Measurements from ENCODE around the gene YBX2. TPM values are rescaled to one million over a fixed set of nuclear protein-coding genes. Genes with fewer than 3 reads are reported as not detected.

Gene YBX2
- total RNA-seq, 1 donor from 2014 or later = 0.26 TPM

GRCh38 chr17:7260151-7260550, 34.3 kb downstream of the YBX2 start:
- TF ChIP-seq CTCF (IDR thresholded peaks at IDR 0.05; ENCODE audit: insufficient read depth, low read length, severe bottlenecking) = no peak
- peaks cover 11% of the 10 kb centered on the region for H3K36me3 ChIP-seq (ENCODE audit: control insufficient read depth, insufficient read depth, low read length)
- DNase-seq (ENCODE audit: low read depth) (no peak), FAIRE-seq (no peak)
- no peaks in the 10 kb centered on the region for H3K27me3 ChIP-seq (ENCODE audit: control insufficient read depth, insufficient read depth, low read length)
- peak overlapping the region; percentile 97 for H3K4me3 ChIP-seq (ENCODE audit: low read depth, low read length)

GRCh38 chr17:7259555-7259889, 34.9 kb downstream of the YBX2 start:
- H3K4me3 ChIP-seq (ENCODE audit: low read depth, low read length) = no peak overlapping the region
- no peak for TF ChIP-seq CTCF (IDR thresholded peaks at IDR 0.05; ENCODE audit: insufficient read depth, low read length, severe bottlenecking)
- peaks cover 13% of the 10 kb centered on the region for H3K36me3 ChIP-seq (ENCODE audit: control insufficient read depth, insufficient read depth, low read length)
- FAIRE-seq (no peak), DNase-seq (ENCODE audit: low read depth) (no peak)
- no peaks in the 10 kb centered on the region for H3K27me3 ChIP-seq (ENCODE audit: control insufficient read depth, insufficient read depth, low read length)

- FAIRE-seq (peak; percentile 84), DNase-seq (ENCODE audit: low read depth) (peak; percentile 91)
- peaks cover 14% of the 10 kb centered on the region for H3K36me3 ChIP-seq (ENCODE audit: control insufficient read depth, insufficient read depth, low read length)
- H3K27me3 ChIP-seq (ENCODE audit: control insufficient read depth, insufficient read depth, low read length) = no peaks in the 10 kb centered on the region
- TF ChIP-seq CTCF (IDR thresholded peaks at IDR 0.05; ENCODE audit: insufficient read depth, low read length, severe bottlenecking) = no peak
- no peak overlapping the region for H3K4me3 ChIP-seq (ENCODE audit: low read depth, low read length)
These were observed 35.5 kb downstream of the YBX2 start for GRCh38 chr17:7258731-7259554.

- H3K36me3 ChIP-seq (ENCODE audit: control insufficient read depth, insufficient read depth, low read length) = peaks cover 14% of the 10 kb centered on the region
- DNase-seq (ENCODE audit: low read depth) (no peak), FAIRE-seq (no peak)
- no peak overlapping the region for H3K4me3 ChIP-seq (ENCODE audit: low read depth, low read length)
- no peaks in the 10 kb centered on the region for H3K27me3 ChIP-seq (ENCODE audit: control insufficient read depth, insufficient read depth, low read length)
- no peak for TF ChIP-seq CTCF (IDR thresholded peaks at IDR 0.05; ENCODE audit: insufficient read depth, low read length, severe bottlenecking)
These were observed 37.5 kb downstream of the YBX2 start for GRCh38 chr17:7256766-7257456.

- FAIRE-seq = no peak
- no peak for TF ChIP-seq CTCF (IDR thresholded peaks at IDR 0.05; ENCODE audit: insufficient read depth, low read length, severe bottlenecking)
These were observed 39.9 kb downstream of the YBX2 start for GRCh38 chr17:7254511-7254910.

More at GRCh38 chr17:7254511-7254910, 39.9 kb downstream of the YBX2 start:
- DNase-seq (ENCODE audit: low read depth) = no peak
- Histone ChIP-seq H3K27me3 (ENCODE audit: control insufficient read depth, insufficient read depth, low read length) (no peaks in the 10 kb centered on the region), H3K36me3 (ENCODE audit: control insufficient read depth, insufficient read depth, low read length) (peaks cover 9% of the 10 kb centered on the region), H3K4me3 (ENCODE audit: low read depth, low read length) (no peak overlapping the region)

All from bronchial epithelial cell (primary cell).